ENCODE results near the gene CDSN. TPM values are rescaled to one million over a fixed set of nuclear protein-coding genes. Genes with fewer than 3 reads are reported as not detected.
A peak's percentile ranks its signal among the peaks of the same experiment; 100 is the strongest.
"Not testable (repeated sequence)": the region's sequence is repeated elsewhere in the genome, so short reads cannot be mapped to it uniquely, and the experiment has no call there.

CDSN gene
- polyA plus RNA-seq, 1 donor (not counting 4 experiments of a cell fraction or from before 2014, with no cell fraction given): 4.0 TPM

DNA sequence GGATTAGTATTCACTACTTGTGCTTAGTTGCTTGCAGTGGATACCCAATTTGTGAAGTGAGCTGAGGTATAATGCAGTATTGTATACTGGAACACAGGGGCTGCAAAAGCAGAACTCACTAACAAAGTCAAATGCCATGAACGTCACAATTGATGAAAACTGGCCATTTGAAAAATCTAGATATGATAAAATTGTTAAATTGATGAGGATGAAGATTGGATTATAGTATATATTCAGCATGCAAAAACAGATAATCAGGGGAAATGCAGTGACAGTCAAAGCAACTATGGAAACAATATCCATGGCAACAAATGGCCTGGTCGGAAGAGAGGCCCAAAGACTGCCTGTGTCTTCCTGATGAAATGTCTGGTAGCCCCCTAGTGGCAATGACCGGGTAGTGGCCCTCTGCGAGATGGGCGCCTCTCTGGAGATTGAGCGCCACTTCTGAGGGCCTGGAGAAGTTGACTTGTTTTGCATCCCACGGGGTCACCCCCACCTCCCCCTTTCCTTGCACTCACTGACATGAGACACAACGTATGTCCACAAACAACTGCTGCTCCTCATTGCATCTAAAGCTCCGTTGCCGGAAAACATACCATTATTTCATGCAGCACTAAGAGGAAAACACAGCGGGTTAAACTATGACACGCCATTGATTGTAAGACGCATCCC is 51.4 kb downstream of the CDSN start:
- dilution Hi-C loops (cut with MboI; ENCODE audit: extremely low pct_ligation_motif_present, low sequenced_read_pairs): loop anchor here (25.0 kb wide), 1 partner anchor 132 kb away; the partner anchor contains the start of genes MUCL3 and SFTA2
- Histone ChIP-seq H3K4me2 (ENCODE audit: control insufficient read depth, extremely low read depth, insufficient read depth, low read depth, low read length) (no peak overlapping the region), H3K9ac (ENCODE audit: control insufficient read depth, extremely low read depth, insufficient read depth, low read length) (no peak overlapping the region), H3K9me3 (ENCODE audit: control insufficient read depth, low read depth, low read length) (no peaks in the 10 kb centered on the region), H3K4me3 (ENCODE audit: control insufficient read depth in 2 of 3, extremely low read depth in 1 of 3, insufficient read depth in 2 of 3, low read depth in 1 of 3, low read length in 3 of 3) (no peak overlapping the region), H3K27ac (ENCODE audit: control insufficient read depth, insufficient read depth, low read length) (no peak overlapping the region), H2AFZ (ENCODE audit: control insufficient read depth, low read length) (no peak overlapping the region), H3K9me1 (ENCODE audit: control insufficient read depth, extremely low read depth, insufficient read depth, low read length) (no peaks in the 10 kb centered on the region), H3K27me3 (ENCODE audit: control insufficient read depth, extremely low read depth, insufficient read depth, low read length) (no peaks in the 10 kb centered on the region), H4K20me1 (ENCODE audit: control insufficient read depth, extremely low read depth, insufficient read depth, low read length) (no peaks in the 10 kb centered on the region), H3K79me2 (ENCODE audit: control insufficient read depth, insufficient read depth, low read length) (no peaks in the 10 kb centered on the region), H3K4me1 (ENCODE audit: control insufficient read depth, extremely low read depth, insufficient read depth, low read length) (peaks cover 5% of the 10 kb centered on the region), H3K36me3 (ENCODE audit: control insufficient read depth in 2 of 2, extremely low read depth in 1 of 2, insufficient read depth in 2 of 2, low read length in 2 of 2) (no peaks in the 10 kb centered on the region)
- no peak for TF ChIP-seq EZH2 (IDR thresholded peaks at IDR 0.05; ENCODE audit: low read length)
- TF ChIP-seq, protein P1, sequence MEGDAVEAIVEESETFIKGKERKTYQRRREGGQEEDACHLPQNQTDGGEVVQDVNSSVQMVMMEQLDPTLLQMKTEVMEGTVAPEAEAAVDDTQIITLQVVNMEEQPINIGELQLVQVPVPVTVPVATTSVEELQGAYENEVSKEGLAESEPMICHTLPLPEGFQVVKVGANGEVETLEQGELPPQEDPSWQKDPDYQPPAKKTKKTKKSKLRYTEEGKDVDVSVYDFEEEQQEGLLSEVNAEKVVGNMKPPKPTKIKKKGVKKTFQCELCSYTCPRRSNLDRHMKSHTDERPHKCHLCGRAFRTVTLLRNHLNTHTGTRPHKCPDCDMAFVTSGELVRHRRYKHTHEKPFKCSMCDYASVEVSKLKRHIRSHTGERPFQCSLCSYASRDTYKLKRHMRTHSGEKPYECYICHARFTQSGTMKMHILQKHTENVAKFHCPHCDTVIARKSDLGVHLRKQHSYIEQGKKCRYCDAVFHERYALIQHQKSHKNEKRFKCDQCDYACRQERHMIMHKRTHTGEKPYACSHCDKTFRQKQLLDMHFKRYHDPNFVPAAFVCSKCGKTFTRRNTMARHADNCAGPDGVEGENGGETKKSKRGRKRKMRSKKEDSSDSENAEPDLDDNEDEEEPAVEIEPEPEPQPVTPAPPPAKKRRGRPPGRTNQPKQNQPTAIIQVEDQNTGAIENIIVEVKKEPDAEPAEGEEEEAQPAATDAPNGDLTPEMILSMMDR (optimal IDR thresholded peaks at IDR 0.05 in 1 of 3, IDR thresholded peaks at IDR 0.05 in 1 of 3, conservative IDR thresholded peaks at IDR 0.05 in 1 of 3; ENCODE audit: extremely low read depth in 1 of 3, insufficient read depth in 2 of 3, low read length in 3 of 3): peak; percentile 91 to 93 (median 92)
- DNase-seq (ENCODE audit: low read depth, low spot score): no peak
- peak; percentile 69 for FAIRE-seq

DNA sequence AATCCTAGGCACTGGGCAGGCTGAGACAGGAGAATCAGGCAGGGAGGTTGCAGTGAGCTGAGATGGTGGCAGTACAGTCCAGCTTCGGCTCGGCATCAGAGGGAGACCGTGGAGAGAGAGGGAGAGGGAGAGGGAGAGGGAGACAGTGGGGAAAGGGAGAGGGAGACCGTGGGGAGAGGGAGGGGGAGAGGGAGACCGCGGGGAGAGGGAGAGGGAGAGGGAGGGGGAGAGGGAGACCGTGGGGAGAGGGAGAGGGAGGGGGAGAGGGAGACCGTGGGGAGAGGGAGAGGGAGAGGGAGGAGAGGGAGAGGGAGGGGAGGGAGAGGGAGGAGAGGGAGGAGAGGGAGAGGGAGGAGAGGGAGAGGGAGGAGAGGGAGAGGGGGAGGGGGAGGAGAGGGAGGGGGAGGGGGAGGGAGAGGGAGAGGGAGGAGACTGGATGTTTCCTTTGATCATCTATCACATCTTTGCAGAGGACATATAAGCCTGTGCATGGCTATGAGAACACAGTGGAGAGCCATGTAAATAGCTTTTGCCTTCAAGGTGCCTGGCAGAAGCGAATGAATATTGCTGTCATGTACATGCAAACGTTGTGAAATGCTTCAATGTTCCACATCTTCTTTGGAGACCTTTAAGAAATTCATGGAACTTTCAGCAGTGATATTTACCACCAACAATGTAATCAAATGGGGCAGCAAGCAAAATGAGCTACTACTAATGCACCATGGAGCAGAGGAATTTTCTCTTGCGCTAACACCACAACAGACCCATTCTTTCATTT is 52.2 kb downstream of the CDSN start:
- H3K4me1 ChIP-seq (ENCODE audit: control insufficient read depth, extremely low read depth, insufficient read depth, low read length); H3K36me3 ChIP-seq (ENCODE audit: control insufficient read depth in 2 of 2, extremely low read depth in 1 of 2, insufficient read depth in 2 of 2, low read length in 2 of 2); H3K9ac ChIP-seq (ENCODE audit: control insufficient read depth, extremely low read depth, insufficient read depth, low read length); H3K27ac ChIP-seq (ENCODE audit: control insufficient read depth, insufficient read depth, low read length); FAIRE-seq; H3K27me3 ChIP-seq (ENCODE audit: control insufficient read depth, extremely low read depth, insufficient read depth, low read length); H4K20me1 ChIP-seq (ENCODE audit: control insufficient read depth, extremely low read depth, insufficient read depth, low read length); H2AFZ ChIP-seq (ENCODE audit: control insufficient read depth, low read length); DNase-seq (ENCODE audit: low read depth, low spot score); H3K9me3 ChIP-seq (ENCODE audit: control insufficient read depth, low read depth, low read length); H3K79me2 ChIP-seq (ENCODE audit: control insufficient read depth, insufficient read depth, low read length); H3K4me3 ChIP-seq (ENCODE audit: control insufficient read depth in 2 of 3, extremely low read depth in 1 of 3, insufficient read depth in 2 of 3, low read depth in 1 of 3, low read length in 3 of 3); H3K9me1 ChIP-seq (ENCODE audit: control insufficient read depth, extremely low read depth, insufficient read depth, low read length); H3K4me2 ChIP-seq (ENCODE audit: control insufficient read depth, extremely low read depth, insufficient read depth, low read depth, low read length): not testable (repeated sequence)
- dilution Hi-C loops (cut with MboI; ENCODE audit: extremely low pct_ligation_motif_present, low sequenced_read_pairs): loop anchor here (25.0 kb wide), 1 partner anchor 131 kb away; the partner anchor contains the start of genes MUCL3 and SFTA2

GRCh38 chr6:31067028-31067427 is 53.2 kb downstream of the CDSN start:
- H3K27me3 ChIP-seq (ENCODE audit: control insufficient read depth, extremely low read depth, insufficient read depth, low read length); H2AFZ ChIP-seq (ENCODE audit: control insufficient read depth, low read length); FAIRE-seq; H3K4me1 ChIP-seq (ENCODE audit: control insufficient read depth, extremely low read depth, insufficient read depth, low read length); H3K79me2 ChIP-seq (ENCODE audit: control insufficient read depth, insufficient read depth, low read length); H3K27ac ChIP-seq (ENCODE audit: control insufficient read depth, insufficient read depth, low read length); H3K4me2 ChIP-seq (ENCODE audit: control insufficient read depth, extremely low read depth, insufficient read depth, low read depth, low read length); DNase-seq (ENCODE audit: low read depth, low spot score); H3K9ac ChIP-seq (ENCODE audit: control insufficient read depth, extremely low read depth, insufficient read depth, low read length); H3K9me3 ChIP-seq (ENCODE audit: control insufficient read depth, low read depth, low read length); H3K36me3 ChIP-seq (ENCODE audit: control insufficient read depth in 2 of 2, extremely low read depth in 1 of 2, insufficient read depth in 2 of 2, low read length in 2 of 2); H4K20me1 ChIP-seq (ENCODE audit: control insufficient read depth, extremely low read depth, insufficient read depth, low read length); H3K4me3 ChIP-seq (ENCODE audit: control insufficient read depth in 2 of 3, extremely low read depth in 1 of 3, insufficient read depth in 2 of 3, low read depth in 1 of 3, low read length in 3 of 3); H3K9me1 ChIP-seq (ENCODE audit: control insufficient read depth, extremely low read depth, insufficient read depth, low read length): not testable (repeated sequence)
- dilution Hi-C loops (cut with MboI; ENCODE audit: extremely low pct_ligation_motif_present, low sequenced_read_pairs): loop anchor here (25.0 kb wide), 1 partner anchor 130 kb away; the partner anchor contains the start of genes MUCL3 and SFTA2
